Measurements from ENCODE around the gene ABCG1.

GRCh38 chr21:42280356-42281180 lies 61.6 kb downstream of the ABCG1 start:
- TF ChIP-seq CTCF (IDR thresholded peaks at IDR 0.05): no peak
- TF ChIP-seq POLR2A (IDR thresholded peaks at IDR 0.05): no peak
